ENCODE results near the gene KLHL26.

The KLHL26 gene

GRCh38 chr19:18653853-18654252 is 17.0 kb downstream of the KLHL26 start:
- DNase-seq, result no peak
- Histone ChIP-seq H3K36me3 (replicated peaks; ENCODE audit: insufficient read depth, low read length) (no peaks in the 10 kb centered on the region), H3K27me3 (replicated peaks; ENCODE audit: insufficient read depth, low read length) (no peaks in the 10 kb centered on the region), H3K27ac (ENCODE audit: low read length) (no peak overlapping the region), H4K20me1 (ENCODE audit: insufficient read depth, low read length) (no peaks in the 10 kb centered on the region), H3K79me2 (ENCODE audit: low read length) (no peaks in the 10 kb centered on the region), H3K9ac (ENCODE audit: low read length) (no peak overlapping the region), H3K4me2 (ENCODE audit: low read depth, low read length) (no peak overlapping the region), H3K9me2 (replicated peaks; ENCODE audit: insufficient read depth, low read length) (no peaks in the 10 kb centered on the region), H2AFZ (ENCODE audit: low read length) (no peak overlapping the region), H3K4me1 (ENCODE audit: low read length) (no peaks in the 10 kb centered on the region), H3K4me3 (ENCODE audit: low read length) (no peak overlapping the region), H3K9me3 (replicated peaks; ENCODE audit: insufficient read depth, low read length) (no peaks in the 10 kb centered on the region), H3F3A (ENCODE audit: insufficient read depth, low read length) (no peaks in the 10 kb centered on the region)
- TF ChIP-seq CTCF (IDR thresholded peaks at IDR 0.05; ENCODE audit: low read length), result no peak
- TF ChIP-seq EZH2phosphoT487 (IDR thresholded peaks at IDR 0.05; ENCODE audit: low read length), result no peak
- no peak for TF ChIP-seq EZH2 (optimal IDR thresholded peaks at IDR 0.05; ENCODE audit: low read depth, low read length)

- no peaks in the 10 kb centered on the region for H3K79me2 ChIP-seq (ENCODE audit: low read length)
Observed at GRCh38 chr19:18654469-18654868, 17.6 kb downstream of the KLHL26 start.

GRCh38 chr19:18655173-18655844 is 18.5 kb downstream of the KLHL26 start:
- Histone ChIP-seq H3K27me3 (replicated peaks; ENCODE audit: insufficient read depth, low read length) (no peaks in the 10 kb centered on the region), H3K9me3 (replicated peaks; ENCODE audit: insufficient read depth, low read length) (no peaks in the 10 kb centered on the region), H2AFZ (ENCODE audit: low read length) (no peak overlapping the region), H3K36me3 (replicated peaks; ENCODE audit: insufficient read depth, low read length) (no peaks in the 10 kb centered on the region), H3K4me2 (ENCODE audit: low read depth, low read length) (no peak overlapping the region), H3K4me1 (ENCODE audit: low read length) (no peaks in the 10 kb centered on the region), H3K79me2 (ENCODE audit: low read length) (no peaks in the 10 kb centered on the region), H3K9ac (ENCODE audit: low read length) (no peak overlapping the region), H3F3A (ENCODE audit: insufficient read depth, low read length) (no peaks in the 10 kb centered on the region), H3K9me2 (replicated peaks; ENCODE audit: insufficient read depth, low read length) (no peaks in the 10 kb centered on the region), H3K4me3 (ENCODE audit: low read length) (no peak overlapping the region), H4K20me1 (ENCODE audit: insufficient read depth, low read length) (no peaks in the 10 kb centered on the region), H3K27ac (ENCODE audit: low read length) (no peak overlapping the region)
- no peak for DNase-seq
- TF ChIP-seq EZH2 (optimal IDR thresholded peaks at IDR 0.05; ENCODE audit: low read depth, low read length) (no peak), EZH2phosphoT487 (IDR thresholded peaks at IDR 0.05; ENCODE audit: low read length) (no peak), CTCF (IDR thresholded peaks at IDR 0.05; ENCODE audit: low read length) (no peak)

More at GRCh38 chr19:18654469-18654868, 17.6 kb downstream of the KLHL26 start:
- Histone ChIP-seq H3K9me2 (replicated peaks; ENCODE audit: insufficient read depth, low read length) (no peaks in the 10 kb centered on the region), H3K4me2 (ENCODE audit: low read depth, low read length) (no peak overlapping the region), H3K4me1 (ENCODE audit: low read length) (no peaks in the 10 kb centered on the region), H3K27ac (ENCODE audit: low read length) (no peak overlapping the region), H3K9ac (ENCODE audit: low read length) (no peak overlapping the region), H3K4me3 (ENCODE audit: low read length) (no peak overlapping the region), H2AFZ (ENCODE audit: low read length) (no peak overlapping the region), H3K27me3 (replicated peaks; ENCODE audit: insufficient read depth, low read length) (no peaks in the 10 kb centered on the region), H3F3A (ENCODE audit: insufficient read depth, low read length) (no peaks in the 10 kb centered on the region), H3K36me3 (replicated peaks; ENCODE audit: insufficient read depth, low read length) (no peaks in the 10 kb centered on the region), H4K20me1 (ENCODE audit: insufficient read depth, low read length) (no peaks in the 10 kb centered on the region), H3K9me3 (replicated peaks; ENCODE audit: insufficient read depth, low read length) (no peaks in the 10 kb centered on the region)
- TF ChIP-seq EZH2 (optimal IDR thresholded peaks at IDR 0.05; ENCODE audit: low read depth, low read length), result no peak
- TF ChIP-seq CTCF (IDR thresholded peaks at IDR 0.05; ENCODE audit: low read length), result no peak
- TF ChIP-seq EZH2phosphoT487 (IDR thresholded peaks at IDR 0.05; ENCODE audit: low read length), result no peak
- DNase-seq, result no peak

Data from MM.1S (cell line).